DOHH2 (cell line): ENCODE results near the gene NRXN3.

Experiments used
- H3F3A ChIP-seq: fragments of 200-600 bp; sonication (generic), shearing (Covaris generic); 2 replicates; pipeline ENCODE4 v1.6.0; 2016; ENCODE audit warnings: antibody characterized with exemption, mild to moderate bottlenecking; ENCODE audit not compliant: control insufficient read depth, insufficient read depth
- H3K27ac ChIP-seq: fragments of 200-600 bp; sonication (generic); 2 replicates; pipeline ENCODE4 v1.5.1; 2014; ENCODE audit warnings: low read depth, mild to moderate bottlenecking, low read length, moderate library complexity
- H3K27me3 ChIP-seq: fragments of 200-600 bp; sonication (generic); 2 replicates; pipeline ENCODE4 v1.6.1; 2014; ENCODE audit warnings: mild to moderate bottlenecking, low read length, mixed read lengths; ENCODE audit not compliant: control insufficient read depth
- H3K36me3 ChIP-seq: fragments of 200-600 bp; sonication (generic); 2 replicates; pipeline ENCODE4 v1.6.1; 2014; ENCODE audit warnings: mild to moderate bottlenecking, low read length, moderate library complexity, mixed read lengths; ENCODE audit not compliant: control insufficient read depth
- H3K4me1 ChIP-seq: fragments of 200-600 bp; sonication (generic); 2 replicates; pipeline ENCODE4 v1.6.1; 2014; ENCODE audit warnings: mild to moderate bottlenecking, low read length, mixed read lengths; ENCODE audit not compliant: control insufficient read depth
- H3K4me2 ChIP-seq: fragments of 200-600 bp; sonication (generic); 2 replicates; pipeline ENCODE4 v1.6.0; 2014; ENCODE audit warnings: mild to moderate bottlenecking, low read length, moderate library complexity
- H3K4me3 ChIP-seq: fragments of 200-600 bp; sonication (generic); 2 replicates; pipeline ENCODE4 v1.5.1; 2014; ENCODE audit warnings: mild to moderate bottlenecking, low read length, mixed read lengths
- H3K79me2 ChIP-seq: fragments of 200-600 bp; sonication (generic); 2 replicates; pipeline ENCODE4 v1.6.1; 2014; ENCODE audit warnings: mild to moderate bottlenecking, low read length, mixed read lengths; ENCODE audit not compliant: control insufficient read depth
- H3K9me2 ChIP-seq: fragments of 200-600 bp; sonication (generic); replicated peaks from 2 replicates; pipeline ENCODE4 v1.6.1; 2014; ENCODE audit warnings: mild to moderate bottlenecking, low read length, mixed read lengths; ENCODE audit not compliant: control insufficient read depth
- H3K9me3 ChIP-seq: fragments of 200-600 bp; sonication (generic); 2 replicates; pipeline ENCODE4 v1.6.1; 2014; ENCODE audit warnings: antibody characterized with exemption, low read length, mixed read lengths; ENCODE audit not compliant: control insufficient read depth, insufficient read depth
- H4K20me1 ChIP-seq: fragments of 200-600 bp; sonication (generic); 2 replicates; pipeline ENCODE4 v1.6.0; 2014; ENCODE audit warnings: low read depth, mild to moderate bottlenecking, antibody characterized with exemption, low read length, moderate library complexity; ENCODE audit not compliant: control insufficient read depth, insufficient read depth
- EZH2phosphoT487 ChIP-seq: fragments of 200-600 bp; sonication (generic); IDR thresholded peaks from 2 replicates; pipeline ENCODE4 v1.6.1; 2017; ENCODE audit warnings: borderline replicate concordance, mild to moderate bottlenecking, antibody characterized with exemption, low read length, moderate library complexity, mixed read lengths
- TF ChIP-seq, protein P1 (sequence below): fragments of 200-600 bp; sonication (generic); IDR thresholded peaks from one replicate; pipeline ENCODE4 v1.5.1; 2014; ENCODE audit warnings: antibody characterized with exemption, mild to moderate bottlenecking, low read depth, low read length; ENCODE audit not compliant: poor library complexity, severe bottlenecking

NRXN3 gene

DNA sequence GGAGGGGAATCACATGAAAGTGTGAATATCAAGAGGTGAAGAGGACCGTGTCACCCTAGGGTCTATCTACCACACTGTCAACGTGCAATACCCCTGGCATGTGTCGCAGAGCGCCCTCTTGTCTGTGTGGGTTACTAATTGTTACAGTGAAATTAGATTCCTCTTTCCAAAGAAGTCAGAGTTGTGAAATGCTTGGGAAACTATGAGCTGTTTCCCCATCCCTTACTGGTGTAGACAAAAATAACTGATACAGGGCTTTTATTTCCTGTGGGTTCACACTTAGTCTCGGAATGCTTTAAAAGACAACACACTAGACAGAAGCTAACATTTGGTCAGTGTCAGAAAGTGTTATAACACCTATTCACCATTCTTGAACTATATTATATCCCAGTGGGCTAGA is 597.3 kb downstream of the NRXN3 start:
- Histone ChIP-seq H3K9me3 (no peaks in the 10 kb centered on the region), H4K20me1 (no peaks in the 10 kb centered on the region), H3K4me3 (no peak overlapping the region), H3K27ac (no peak overlapping the region), H3K27me3 (no peaks in the 10 kb centered on the region), H3K36me3 (no peaks in the 10 kb centered on the region), H3K9me2 (no peaks in the 10 kb centered on the region), H3K4me1 (no peaks in the 10 kb centered on the region), H3K4me2 (no peak overlapping the region), H3F3A (no peaks in the 10 kb centered on the region), H3K79me2 (no peaks in the 10 kb centered on the region)
- no peak for TF ChIP-seq EZH2phosphoT487
- TF ChIP-seq, protein P1, sequence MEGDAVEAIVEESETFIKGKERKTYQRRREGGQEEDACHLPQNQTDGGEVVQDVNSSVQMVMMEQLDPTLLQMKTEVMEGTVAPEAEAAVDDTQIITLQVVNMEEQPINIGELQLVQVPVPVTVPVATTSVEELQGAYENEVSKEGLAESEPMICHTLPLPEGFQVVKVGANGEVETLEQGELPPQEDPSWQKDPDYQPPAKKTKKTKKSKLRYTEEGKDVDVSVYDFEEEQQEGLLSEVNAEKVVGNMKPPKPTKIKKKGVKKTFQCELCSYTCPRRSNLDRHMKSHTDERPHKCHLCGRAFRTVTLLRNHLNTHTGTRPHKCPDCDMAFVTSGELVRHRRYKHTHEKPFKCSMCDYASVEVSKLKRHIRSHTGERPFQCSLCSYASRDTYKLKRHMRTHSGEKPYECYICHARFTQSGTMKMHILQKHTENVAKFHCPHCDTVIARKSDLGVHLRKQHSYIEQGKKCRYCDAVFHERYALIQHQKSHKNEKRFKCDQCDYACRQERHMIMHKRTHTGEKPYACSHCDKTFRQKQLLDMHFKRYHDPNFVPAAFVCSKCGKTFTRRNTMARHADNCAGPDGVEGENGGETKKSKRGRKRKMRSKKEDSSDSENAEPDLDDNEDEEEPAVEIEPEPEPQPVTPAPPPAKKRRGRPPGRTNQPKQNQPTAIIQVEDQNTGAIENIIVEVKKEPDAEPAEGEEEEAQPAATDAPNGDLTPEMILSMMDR: no peak

DNA sequence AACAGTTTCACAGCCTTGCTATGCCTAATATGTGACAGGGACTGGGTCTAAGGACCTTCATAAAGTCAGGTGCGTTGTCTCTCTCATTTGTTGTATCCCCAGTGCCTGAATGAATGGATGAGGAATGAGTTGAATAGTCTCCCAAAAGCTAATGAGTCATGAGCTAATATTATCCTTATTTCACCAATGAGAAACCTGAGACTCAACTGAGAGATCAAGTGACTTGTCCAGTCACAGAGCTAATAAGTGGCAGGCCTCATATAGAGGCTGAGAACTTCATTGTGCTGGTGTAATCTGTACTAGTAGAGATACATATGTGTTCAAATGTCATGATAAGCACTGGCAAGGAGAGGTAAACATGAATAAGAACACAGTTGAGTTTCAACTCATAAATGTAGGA is 612.4 kb downstream of the NRXN3 start:
- Histone ChIP-seq H3F3A (no peaks in the 10 kb centered on the region), H3K9me2 (no peaks in the 10 kb centered on the region), H4K20me1 (no peaks in the 10 kb centered on the region), H3K36me3 (no peaks in the 10 kb centered on the region), H3K27ac (no peak overlapping the region), H3K4me2 (no peak overlapping the region), H3K4me1 (no peaks in the 10 kb centered on the region), H3K4me3 (no peak overlapping the region), H3K79me2 (no peaks in the 10 kb centered on the region), H3K9me3 (no peaks in the 10 kb centered on the region), H3K27me3 (no peaks in the 10 kb centered on the region)
- TF ChIP-seq, protein P1: no peak
- no peak for TF ChIP-seq EZH2phosphoT487

DNA sequence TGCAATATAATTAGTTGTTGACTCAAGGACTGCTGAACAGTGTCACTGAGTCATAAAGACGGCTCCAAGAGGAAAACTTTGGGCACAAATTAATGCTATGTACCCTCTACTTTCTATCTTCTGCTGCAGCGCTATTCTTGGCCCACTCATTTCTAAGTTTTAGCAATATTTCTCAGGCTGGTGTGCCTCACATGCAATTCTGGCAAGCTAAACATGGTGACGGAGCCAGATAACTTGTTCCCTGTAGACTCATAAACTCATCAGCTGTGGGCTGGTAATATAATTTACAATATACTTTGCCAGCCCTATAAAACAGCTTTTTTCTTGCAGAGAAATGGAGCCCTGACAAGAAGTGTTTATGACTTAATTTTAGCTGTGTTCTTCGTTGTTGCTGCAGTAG is 615.1 kb downstream of the NRXN3 start:
- H3F3A ChIP-seq: no peaks in the 10 kb centered on the region
- TF ChIP-seq EZH2phosphoT487: no peak
- TF ChIP-seq, protein P1: no peak
- no peaks in the 10 kb centered on the region for H3K9me2 ChIP-seq
- no peaks in the 10 kb centered on the region for H3K27me3 ChIP-seq
- H3K4me2 ChIP-seq: no peak overlapping the region
- H3K9me3 ChIP-seq: no peaks in the 10 kb centered on the region
- no peak overlapping the region for H3K27ac ChIP-seq
- no peaks in the 10 kb centered on the region for H3K79me2 ChIP-seq
- H4K20me1 ChIP-seq: no peaks in the 10 kb centered on the region
- no peak overlapping the region for H3K4me3 ChIP-seq
- no peaks in the 10 kb centered on the region for H3K4me1 ChIP-seq
- no peaks in the 10 kb centered on the region for H3K36me3 ChIP-seq
